A549 treated with AZD9567 at 1 μM for 4 hours (cell line): ENCODE results near the gene BIK. TPM values are rescaled to one million over a fixed set of nuclear protein-coding genes. Genes with fewer than 3 reads are reported as not detected.

ENCODE experiments used
- total RNA-seq: library from RNA; stranded (reverse); fragments of 200-300 nt; extraction: Qiagen RNA extraction; gene quantifications from 5 replicates; pipeline ENCODE4 v1.2.3, GENCODE V29; 2022; ENCODE audit not compliant: insufficient read depth

Gene BIK, protein sequence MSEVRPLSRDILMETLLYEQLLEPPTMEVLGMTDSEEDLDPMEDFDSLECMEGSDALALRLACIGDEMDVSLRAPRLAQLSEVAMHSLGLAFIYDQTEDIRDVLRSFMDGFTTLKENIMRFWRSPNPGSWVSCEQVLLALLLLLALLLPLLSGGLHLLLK
- total RNA-seq: 1.3 to 2.1 TPM (median 1.5 TPM) in 4 of 5 replicates, not detected in the other

GRCh38 chr22:43110444-43110926 is at the start of gene BIK:
TSS of gene BIK (plus strand) at chr22:43110750. CDS start at chr22:43124023, 13,273 bp downstream.

GRCh38 chr22:43088984-43089717 is 21.4 kb upstream of the BIK start, which contains the start of gene TTLL1:
TSS of gene TTLL1 (minus strand) at chr22:43089391. CDS start at chr22:43075586, 13,805 bp downstream.

GRCh38 chr22:43142880-43143562 is 32.5 kb downstream of the BIK start, which contains the start of gene MCAT:
TSS of gene MCAT (minus strand) at chr22:43143398. CDS start at chr22:43143348, 50 bp downstream.

DNA sequence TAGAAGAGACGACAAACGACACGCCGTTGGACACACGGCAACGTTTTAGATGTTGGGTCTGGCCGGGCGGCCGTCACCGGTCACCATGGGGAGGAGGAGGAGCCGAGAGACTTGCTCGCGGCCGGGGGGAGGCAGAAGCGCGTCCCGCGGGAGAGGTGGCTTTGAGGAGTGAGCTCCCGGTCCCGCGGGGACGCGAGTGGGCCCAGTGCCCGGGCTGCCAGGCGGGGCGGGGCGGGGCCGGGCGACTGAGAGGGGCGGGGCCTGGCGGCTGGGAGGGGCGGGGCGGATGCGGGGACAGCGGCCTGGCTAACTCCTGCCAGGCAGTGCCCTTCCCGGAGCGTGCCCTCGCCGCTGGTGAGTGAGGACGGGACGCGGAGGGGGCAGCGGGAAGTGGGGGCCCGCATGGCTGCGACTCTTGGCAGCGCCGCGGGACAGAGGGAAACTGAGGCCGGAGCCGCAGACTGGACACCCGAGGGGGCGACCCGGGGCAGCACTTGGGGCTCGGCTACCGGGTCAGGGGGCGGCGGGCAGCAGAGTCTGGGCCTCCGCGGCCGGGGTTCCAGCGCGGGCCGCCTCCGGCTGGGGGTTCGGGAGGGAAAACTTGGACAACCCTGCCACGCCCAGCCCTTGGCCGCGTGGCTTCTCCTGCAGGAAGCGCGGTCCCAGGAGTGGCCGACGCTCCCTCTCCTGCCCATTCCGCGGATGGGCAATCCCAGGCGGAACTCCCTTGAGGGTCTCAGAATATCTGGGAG is 40.9 kb downstream of the BIK start, which contains the start of gene TSPO:
Gene TSPO (plus strand): TSS at position 309 of the 752 bp plus-strand sequence. CDS start 7,680 bp downstream, outside the sequence.

Other genes starting within 250 kb of the BIK start
- 127 to 156 TPM (median 150 TPM) in 5 replicates for gene PACSIN2, start 95.6 kb upstream of the BIK start, total RNA-seq
- 2.4 to 5.4 TPM (median 2.9 TPM) in 5 replicates for gene TTLL1, start 21.4 kb upstream of the BIK start, total RNA-seq
- gene MCAT, start 32.6 kb downstream of the BIK start, total RNA-seq: 13.3 to 27.0 TPM (median 25.4 TPM) in 5 replicates
- gene TSPO, start 40.8 kb downstream of the BIK start, total RNA-seq: 133 to 228 TPM (median 222 TPM) in 5 replicates
- 24.0 to 34.6 TPM (median 25.2 TPM) in 5 replicates for gene TTLL12, start 76.4 kb downstream of the BIK start, total RNA-seq
- gene SCUBE1, start 232.6 kb downstream of the BIK start, total RNA-seq: 0.09 to 0.65 TPM (median 0.13 TPM) in 4 of 5 replicates, not detected in the other